ENCODE measurements around the gene GNG12.

The GNG12 gene

DNA sequence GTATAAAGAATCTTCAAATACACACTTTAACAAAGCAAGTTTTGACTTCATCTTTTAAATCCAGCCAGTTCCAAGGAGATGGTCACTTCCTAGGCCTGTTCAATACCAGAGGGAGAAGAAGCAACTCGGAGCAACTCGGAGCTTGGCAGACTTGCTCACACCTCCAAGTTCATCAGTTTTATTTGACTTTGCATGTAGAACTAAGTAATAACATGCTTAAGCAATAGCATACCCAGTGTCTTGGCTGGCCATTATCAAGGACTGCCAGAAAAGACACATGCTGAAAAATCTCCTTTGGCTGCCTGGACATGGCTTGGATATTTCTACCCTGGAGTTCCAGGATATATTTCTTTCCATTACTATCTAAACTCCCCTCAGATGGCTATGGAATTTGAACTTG, 52.6 kb downstream of the GNG12 start:
- DNase-seq = no peak

GRCh38 chr1:67777440-67777839, 55.8 kb downstream of the GNG12 start:
- no peak for DNase-seq

DNA sequence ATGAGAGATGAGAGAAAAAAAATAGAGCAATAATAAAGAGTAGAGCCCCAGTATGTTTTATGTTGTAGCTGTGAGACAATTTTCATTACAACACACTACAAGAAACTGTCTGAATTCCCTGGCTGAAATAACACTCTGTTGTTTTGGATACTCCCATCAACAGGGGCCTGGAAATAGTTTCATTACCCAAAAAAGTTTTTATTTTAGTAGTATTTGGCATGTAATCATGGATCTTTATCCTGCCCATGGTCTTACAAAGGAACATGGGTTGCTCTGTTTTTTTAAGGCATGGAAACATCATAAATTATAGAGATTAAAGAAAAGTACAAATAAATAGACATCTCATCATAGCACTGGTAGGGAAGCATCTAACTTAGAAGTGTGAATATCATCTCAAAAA, 56.3 kb downstream of the GNG12 start:
- no peak for DNase-seq

DNA sequence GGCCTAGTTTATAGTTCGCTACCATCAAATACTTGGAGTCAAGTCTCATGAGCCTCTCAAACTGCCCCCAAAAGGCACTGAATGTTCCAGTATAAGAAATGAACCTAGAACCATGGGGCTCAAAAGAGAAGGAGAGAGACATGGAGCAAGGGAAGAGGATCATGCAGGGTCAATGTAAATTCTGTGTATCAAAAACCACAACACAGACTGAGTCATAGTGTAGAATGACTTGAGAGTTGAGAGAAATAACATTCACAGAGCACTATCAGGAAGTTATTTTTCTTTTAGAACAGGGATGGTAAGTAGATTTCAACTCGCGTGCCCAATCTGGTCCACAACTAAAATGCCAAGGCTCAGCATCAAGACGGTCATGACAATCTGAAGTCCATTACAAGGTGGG, 59.8 kb downstream of the GNG12 start:
- DNase-seq = no peak

DNA sequence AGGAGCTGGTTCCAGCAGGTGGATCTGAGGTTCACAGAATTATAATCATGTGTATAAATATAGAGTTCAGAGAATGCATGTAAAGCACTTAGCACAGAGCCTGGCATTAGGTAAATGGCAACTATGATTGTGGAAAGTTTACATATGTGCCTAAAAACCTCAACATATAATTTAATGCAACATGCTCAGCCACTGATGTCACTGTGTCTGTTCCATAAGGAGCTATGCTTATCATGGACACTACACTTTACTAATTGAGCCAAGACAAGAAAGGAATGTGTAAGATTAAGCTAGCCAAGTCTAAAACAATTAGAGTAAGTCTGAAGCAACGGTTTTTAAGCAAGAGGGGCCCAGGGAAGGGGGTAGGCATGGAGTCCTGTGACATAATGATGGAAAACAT, 61.5 kb downstream of the GNG12 start:
- no peak for DNase-seq

DNA sequence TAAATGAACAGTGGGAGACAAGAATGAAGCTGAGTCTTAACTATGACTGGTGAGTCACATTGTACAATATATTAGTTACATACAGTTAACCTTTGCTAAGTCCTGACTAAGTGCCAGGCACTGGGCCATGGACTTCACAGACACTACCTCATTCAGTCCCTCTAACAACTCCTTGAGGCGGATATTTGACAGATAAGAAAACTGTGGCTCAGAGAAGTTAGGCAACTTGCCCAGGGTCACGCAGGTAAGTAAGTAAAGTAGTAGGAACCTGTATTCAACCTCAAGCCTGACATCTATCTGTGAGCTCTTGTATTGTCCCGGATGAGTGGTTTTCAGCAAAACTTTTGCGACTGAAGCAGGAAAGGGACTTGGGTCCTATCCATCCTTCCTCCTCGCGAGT, 62.1 kb downstream of the GNG12 start:
- no peak for DNase-seq

- no peak for DNase-seq
Measured at GRCh38 chr1:67769633-67770256, 63.5 kb downstream of the GNG12 start.

DNA sequence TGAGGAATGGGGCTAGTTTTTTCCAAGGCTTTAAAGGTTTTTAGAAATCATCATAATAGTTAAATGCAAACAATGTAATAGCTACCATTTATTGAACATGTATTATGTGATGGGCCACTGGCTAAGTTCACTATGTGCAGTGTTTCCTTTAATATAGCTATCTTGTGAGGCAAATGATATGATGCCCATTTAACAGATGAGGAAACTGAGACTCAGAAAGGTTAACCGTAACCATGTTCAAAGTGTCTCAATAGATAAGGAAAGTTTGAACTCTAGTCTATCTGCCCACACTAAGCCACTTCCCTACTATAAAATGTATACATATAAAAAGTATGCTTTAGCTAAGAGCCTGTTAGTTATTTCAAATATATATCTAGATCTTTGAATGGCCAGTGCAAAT, 64.8 kb downstream of the GNG12 start:
- no peak for DNase-seq

DNA sequence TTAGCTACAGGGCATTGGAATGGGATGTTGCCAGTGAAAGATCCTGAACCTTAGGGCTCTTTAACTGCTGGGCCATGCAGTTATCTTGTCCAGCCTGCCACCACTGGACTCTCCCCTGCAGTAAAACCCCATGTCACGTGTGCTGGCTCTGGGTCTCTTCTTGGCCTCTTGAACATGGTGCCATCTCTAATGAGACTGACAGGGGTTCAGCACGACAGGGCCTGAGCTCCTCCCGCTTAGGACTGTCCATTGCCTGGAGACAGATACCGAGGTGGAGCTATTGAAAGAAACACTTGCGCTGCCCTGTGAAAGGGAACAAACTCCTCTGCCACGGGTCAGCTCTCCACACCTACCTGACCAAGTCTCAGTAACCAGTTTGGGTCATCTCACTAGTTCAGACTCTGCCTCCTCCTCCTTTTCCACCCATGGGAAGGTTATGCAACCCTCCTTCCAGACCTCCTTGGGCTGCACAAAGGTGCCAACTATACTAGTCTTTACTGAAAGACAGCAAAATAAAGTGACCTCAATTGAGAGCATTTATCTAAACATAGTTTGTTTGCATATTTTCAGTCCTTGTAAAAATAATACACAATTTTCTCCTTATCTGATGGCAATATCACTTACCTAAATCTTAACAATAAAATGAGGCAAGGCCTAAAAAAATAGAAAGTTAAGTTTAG, 66.0 kb downstream of the GNG12 start:
- no peak for DNase-seq

- no peak for DNase-seq
Measured at GRCh38 chr1:67766141-67766978, 66.9 kb downstream of the GNG12 start.

DNA sequence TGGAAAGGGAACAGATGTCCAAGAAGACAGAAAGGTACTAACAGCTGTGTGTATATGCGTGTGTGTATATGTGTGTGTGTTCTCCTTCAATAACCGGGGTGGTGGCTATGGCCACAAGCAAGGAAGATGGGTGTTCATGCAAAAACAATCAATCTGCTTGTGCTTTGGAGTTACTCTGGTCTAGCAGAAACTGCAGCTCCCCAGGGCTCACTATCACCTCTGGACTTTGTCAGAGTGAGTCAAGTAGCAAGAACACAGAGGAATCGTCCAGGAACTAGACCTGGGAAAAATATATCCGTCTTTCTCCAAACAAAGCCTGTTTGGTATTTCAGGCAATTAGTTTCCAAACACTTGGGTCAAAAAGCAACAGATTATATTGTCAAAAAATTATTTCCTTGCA, 68.6 kb downstream of the GNG12 start:
- no peak for DNase-seq

- DNase-seq = no peak
Measured at GRCh38 chr1:67761730-67762129, 71.5 kb downstream of the GNG12 start.

DNA sequence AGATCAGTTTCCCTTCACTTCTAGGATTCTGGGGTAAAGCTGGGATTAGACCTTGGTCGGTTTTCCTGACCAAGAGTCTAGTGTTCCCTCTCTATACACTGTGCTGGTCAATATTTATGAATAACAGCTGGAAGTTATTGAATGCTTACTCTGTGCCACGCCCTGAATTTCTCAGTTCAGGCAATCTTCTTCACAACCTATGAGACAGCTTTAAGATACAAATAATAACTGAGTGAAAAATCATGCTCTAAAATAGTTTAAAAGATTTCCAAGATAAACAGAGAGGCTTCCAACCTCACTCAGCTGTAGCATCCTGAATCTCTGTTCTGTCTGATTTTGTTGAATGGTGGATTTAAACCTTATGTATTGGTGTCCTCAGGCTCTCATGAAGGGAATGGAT, 72.2 kb downstream of the GNG12 start:
- DNase-seq = no peak

DNA sequence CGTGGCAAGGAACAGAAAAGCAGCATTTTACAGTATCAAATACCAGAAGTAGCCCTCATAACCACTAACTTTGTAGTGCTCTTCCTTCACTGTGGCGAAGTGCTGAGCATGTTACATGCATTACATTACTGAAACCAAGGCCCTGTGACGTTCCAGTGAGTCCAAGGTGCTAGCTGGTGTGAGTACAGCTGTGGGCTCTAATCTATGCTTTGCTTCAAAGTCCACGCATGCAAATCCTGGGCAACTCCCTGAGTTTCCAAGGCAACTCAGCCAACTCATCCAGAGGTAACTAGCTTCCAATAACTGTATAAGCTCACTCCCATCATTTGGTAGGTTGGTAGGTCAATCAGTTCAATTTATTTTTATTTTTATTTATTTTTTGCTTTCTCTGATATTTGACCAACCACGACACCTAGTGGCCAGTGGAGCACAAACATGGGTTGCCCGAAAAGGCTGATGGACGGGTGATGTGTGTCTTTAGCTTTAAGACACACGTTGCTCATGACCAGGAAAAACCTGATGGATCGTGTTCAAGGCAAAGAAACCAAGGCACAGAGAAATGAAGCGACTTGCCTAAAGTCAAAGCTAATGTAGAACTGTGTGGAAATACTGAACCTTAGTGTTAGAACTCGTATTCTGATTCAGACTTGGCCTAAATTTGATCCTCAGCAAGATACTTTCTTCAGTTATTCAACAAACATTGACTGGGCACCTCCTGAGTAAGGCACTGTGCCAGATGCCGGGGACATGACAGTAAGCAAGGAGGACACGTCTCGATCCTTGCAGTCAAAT, 73.0 kb downstream of the GNG12 start:
- DNase-seq = no peak

- DNase-seq = no peak
Measured at GRCh38 chr1:67759692-67760029, 73.6 kb downstream of the GNG12 start.

GRCh38 chr1:67759066-67759465, 74.2 kb downstream of the GNG12 start:
- DNase-seq = no peak

DNA sequence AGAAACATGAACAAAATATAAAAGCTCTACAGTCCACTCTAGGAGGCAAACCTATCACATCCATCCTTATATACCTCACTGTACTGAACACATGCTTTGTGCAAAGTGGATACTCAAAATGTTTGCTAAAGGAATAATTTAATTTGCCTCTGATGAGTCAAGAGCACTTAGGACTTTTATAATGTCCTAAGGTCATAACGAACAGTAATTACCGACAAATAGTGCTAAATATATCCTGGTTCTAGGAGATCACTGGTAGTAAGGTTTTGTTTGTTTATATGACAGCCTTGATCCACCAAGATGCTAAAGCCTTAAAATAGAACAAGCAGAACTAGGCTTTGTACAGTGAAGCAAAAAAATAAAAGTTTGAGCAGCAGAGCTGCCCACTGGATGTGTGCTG, 77.6 kb downstream of the GNG12 start:
- no peak for DNase-seq

DNA sequence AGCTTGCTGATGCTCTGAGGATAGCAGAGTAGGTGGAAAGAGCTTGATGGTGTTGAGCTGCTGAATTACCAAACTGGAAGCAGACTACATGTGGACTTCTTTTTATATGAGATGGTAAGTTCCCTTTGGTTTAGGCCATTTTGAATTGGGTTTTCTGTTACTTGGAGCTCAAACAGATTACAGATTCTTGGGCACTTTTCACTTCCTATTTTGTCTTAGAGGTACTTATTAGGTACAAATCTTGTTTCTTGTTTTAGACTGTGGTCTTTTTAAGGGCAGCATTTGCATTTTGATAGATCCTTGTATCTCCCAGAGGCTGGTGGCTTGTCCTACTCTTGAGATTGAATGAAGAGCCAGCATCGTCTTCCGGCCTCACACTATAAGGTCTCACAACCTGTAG, 78.1 kb downstream of the GNG12 start:
- DNase-seq = no peak

DNA sequence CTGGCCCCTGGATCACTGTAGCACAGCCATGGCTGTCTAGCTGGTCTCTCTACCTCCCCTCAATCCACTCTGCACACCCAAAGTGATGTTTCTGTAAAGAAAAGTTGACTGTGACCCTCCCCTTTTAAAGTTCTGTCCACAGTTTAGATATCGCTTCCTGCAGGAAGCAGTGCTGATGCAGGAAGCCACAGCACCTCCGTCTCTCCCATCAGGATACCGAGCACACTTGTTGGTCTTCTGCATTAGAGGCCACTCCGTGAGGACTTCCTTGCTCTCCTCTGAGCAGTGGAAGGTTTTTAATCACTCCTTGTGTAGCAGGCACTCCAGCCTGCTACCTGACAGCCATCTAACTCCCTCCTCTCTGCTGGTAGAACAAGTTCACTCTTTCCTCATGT, 78.7 kb downstream of the GNG12 start:
- DNase-seq = no peak

GRCh38 chr1:67753776-67754525, 79.3 kb downstream of the GNG12 start:
- DNase-seq = no peak

GRCh38 chr1:67752306-67752705, 81.0 kb downstream of the GNG12 start:
- no peak for DNase-seq

DNA sequence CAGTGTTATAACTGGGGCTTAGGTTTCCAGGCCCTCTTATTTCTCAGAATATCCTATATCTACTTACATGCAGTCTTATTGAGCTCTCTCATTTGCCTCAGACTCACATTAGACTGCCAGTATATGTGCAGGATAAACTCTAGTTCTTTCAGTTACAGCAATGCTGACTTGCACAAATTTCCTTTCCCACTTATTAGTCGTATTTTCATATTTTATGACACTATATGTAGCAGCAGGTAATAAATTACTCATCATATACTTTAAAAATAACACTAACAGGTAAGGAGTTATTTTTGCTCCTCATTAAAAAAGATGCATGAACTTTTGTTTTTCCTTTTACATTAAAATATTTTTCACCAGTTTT, 82.6 kb downstream of the GNG12 start:
- no peak for DNase-seq

Data from NCI-H2081 treated with DMSO at 0.1 percent for 48 hours (cell line).